ENCODE results near the gene SRP54.

Gene SRP54

DNA sequence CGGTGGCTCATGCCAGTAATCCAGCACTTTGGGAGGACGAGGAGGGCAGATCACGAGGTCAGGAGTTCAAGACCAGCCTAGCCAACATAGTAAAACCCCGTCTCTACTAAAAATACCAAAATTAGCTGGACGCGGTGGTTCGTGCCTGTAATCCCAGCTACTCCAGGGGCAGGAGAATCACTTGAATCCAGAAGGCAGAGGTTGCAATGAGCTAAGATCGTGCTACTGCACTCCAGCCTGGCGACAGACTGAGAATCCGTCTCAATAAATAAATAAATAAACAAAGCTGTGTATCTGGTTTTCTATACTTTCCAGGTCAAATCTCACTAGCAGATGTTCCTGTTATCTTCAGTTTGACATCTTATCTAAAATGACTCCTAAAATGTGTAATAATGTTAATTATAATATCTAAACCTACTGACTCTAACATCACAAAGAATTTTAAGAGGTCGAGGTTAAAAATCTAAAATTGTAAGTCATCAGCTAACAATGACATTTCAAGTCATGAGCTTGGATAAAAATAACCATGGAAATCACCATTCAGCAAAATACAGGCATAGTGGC, 2.4 kb upstream of the SRP54 start:
- H3K4me3 ChIP-seq (ENCODE audit: low read depth, low read length, poor library complexity, severe bottlenecking) = peak overlapping the region; percentile 78
- no peaks in the 10 kb centered on the region for H3K9me2 ChIP-seq (ENCODE audit: low read depth, low read length)
- H3K9me3 ChIP-seq (ENCODE audit: low read length) = no peaks in the 10 kb centered on the region
- peak overlapping the region; percentile 66 for H3K9ac ChIP-seq (ENCODE audit: low read length)
- no peaks in the 10 kb centered on the region for H4K20me1 ChIP-seq (ENCODE audit: insufficient read depth, low read length)
- no peaks in the 10 kb centered on the region; the same call in 1 of the 2 replicates for H3K36me3 ChIP-seq (ENCODE audit: insufficient read depth, low read length)
- no peaks in the 10 kb centered on the region for H3F3A ChIP-seq (ENCODE audit: insufficient read depth, low read length)
- peak overlapping the region; percentile 71 for H3K4me2 ChIP-seq (ENCODE audit: low read length)
- H3K4me1 ChIP-seq (ENCODE audit: insufficient read depth, low read length, severe bottlenecking) = peaks cover 29% of the 10 kb centered on the region
- H3K27ac ChIP-seq (ENCODE audit: low read depth, low read length, poor library complexity, severe bottlenecking) = peak overlapping the region; percentile 90
- no peak overlapping the region for H2AFZ ChIP-seq (ENCODE audit: low read length)
- TF ChIP-seq EZH2 (IDR thresholded peaks at IDR 0.05; ENCODE audit: borderline replicate concordance, low read length) = no peak
- TF ChIP-seq, protein P1, sequence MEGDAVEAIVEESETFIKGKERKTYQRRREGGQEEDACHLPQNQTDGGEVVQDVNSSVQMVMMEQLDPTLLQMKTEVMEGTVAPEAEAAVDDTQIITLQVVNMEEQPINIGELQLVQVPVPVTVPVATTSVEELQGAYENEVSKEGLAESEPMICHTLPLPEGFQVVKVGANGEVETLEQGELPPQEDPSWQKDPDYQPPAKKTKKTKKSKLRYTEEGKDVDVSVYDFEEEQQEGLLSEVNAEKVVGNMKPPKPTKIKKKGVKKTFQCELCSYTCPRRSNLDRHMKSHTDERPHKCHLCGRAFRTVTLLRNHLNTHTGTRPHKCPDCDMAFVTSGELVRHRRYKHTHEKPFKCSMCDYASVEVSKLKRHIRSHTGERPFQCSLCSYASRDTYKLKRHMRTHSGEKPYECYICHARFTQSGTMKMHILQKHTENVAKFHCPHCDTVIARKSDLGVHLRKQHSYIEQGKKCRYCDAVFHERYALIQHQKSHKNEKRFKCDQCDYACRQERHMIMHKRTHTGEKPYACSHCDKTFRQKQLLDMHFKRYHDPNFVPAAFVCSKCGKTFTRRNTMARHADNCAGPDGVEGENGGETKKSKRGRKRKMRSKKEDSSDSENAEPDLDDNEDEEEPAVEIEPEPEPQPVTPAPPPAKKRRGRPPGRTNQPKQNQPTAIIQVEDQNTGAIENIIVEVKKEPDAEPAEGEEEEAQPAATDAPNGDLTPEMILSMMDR (IDR thresholded peaks at IDR 0.05; ENCODE audit: low read length) = no peak
- peaks cover 47% of the 10 kb centered on the region for H3K79me2 ChIP-seq (ENCODE audit: insufficient read depth, low read length)
- H3K27me3 ChIP-seq (ENCODE audit: insufficient read depth, low read length) = no peaks in the 10 kb centered on the region

- Histone ChIP-seq H3K9me2 (ENCODE audit: low read depth, low read length) (no peaks in the 10 kb centered on the region), H3K4me2 (ENCODE audit: low read length) (peak overlapping the region; percentile 71), H3K79me2 (ENCODE audit: insufficient read depth, low read length) (peaks cover 53% of the 10 kb centered on the region), H3K27ac (ENCODE audit: low read depth, low read length, poor library complexity, severe bottlenecking) (peak overlapping the region; percentile 90), H3K9me3 (ENCODE audit: low read length) (no peaks in the 10 kb centered on the region), H3F3A (ENCODE audit: insufficient read depth, low read length) (no peaks in the 10 kb centered on the region), H3K27me3 (ENCODE audit: insufficient read depth, low read length) (no peaks in the 10 kb centered on the region), H3K4me1 (ENCODE audit: insufficient read depth, low read length, severe bottlenecking) (peaks cover 37% of the 10 kb centered on the region), H3K36me3 (ENCODE audit: insufficient read depth, low read length) (no peaks in the 10 kb centered on the region; the same call in 1 of the 2 replicates), H3K9ac (ENCODE audit: low read length) (peak overlapping the region; percentile 66), H3K4me3 (ENCODE audit: low read depth, low read length, poor library complexity, severe bottlenecking) (peak overlapping the region; percentile 78), H4K20me1 (ENCODE audit: insufficient read depth, low read length) (no peaks in the 10 kb centered on the region), H2AFZ (ENCODE audit: low read length) (no peak overlapping the region)
- TF ChIP-seq, protein P1 (IDR thresholded peaks at IDR 0.05; ENCODE audit: low read length) = no peak; the same call in 1 of the 2 replicates
- no peak for TF ChIP-seq EZH2 (IDR thresholded peaks at IDR 0.05; ENCODE audit: borderline replicate concordance, low read length)
These were observed 910 bp upstream of the SRP54 start for GRCh38 chr14:34981743-34982420.

DNA sequence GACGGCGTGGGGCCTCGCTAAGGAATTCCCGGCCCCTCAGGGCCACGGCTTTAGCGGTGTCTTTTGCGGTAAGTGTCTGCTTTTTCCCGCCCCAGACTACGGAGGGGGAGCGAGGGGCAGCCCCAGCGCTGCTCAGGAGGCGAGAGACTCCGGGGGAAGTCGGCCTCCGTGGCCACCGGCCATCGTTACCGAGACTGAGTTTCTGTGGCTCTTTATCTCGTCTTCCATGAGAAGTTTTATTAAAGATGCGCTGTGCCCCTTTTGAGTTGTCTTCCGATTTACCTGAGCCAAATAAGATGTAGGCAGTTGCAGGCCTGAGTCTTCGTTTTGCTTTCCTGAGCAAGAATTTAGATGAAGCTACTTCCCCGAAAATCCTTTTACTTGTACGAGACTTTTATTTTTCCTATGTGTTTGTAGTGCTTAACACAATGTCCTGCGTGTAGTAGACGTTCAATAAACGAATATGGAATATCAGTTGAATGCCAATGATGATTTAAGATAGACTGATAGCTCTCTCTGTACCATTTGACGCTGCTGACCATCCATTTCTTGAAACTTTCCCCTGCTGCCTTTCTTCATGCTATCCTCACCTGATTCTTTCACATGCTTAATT, 462 bp downstream of the SRP54 start:
- Histone ChIP-seq H2AFZ (ENCODE audit: low read length) (no peak overlapping the region), H3K79me2 (ENCODE audit: insufficient read depth, low read length) (peaks cover 63% of the 10 kb centered on the region), H3K9me2 (ENCODE audit: low read depth, low read length) (no peaks in the 10 kb centered on the region), H3K27ac (ENCODE audit: low read depth, low read length, poor library complexity, severe bottlenecking) (peak overlapping the region; percentile 90), H3K27me3 (ENCODE audit: insufficient read depth, low read length) (no peaks in the 10 kb centered on the region), H4K20me1 (ENCODE audit: insufficient read depth, low read length) (no peaks in the 10 kb centered on the region), H3F3A (ENCODE audit: insufficient read depth, low read length) (no peaks in the 10 kb centered on the region), H3K9me3 (ENCODE audit: low read length) (no peaks in the 10 kb centered on the region), H3K36me3 (ENCODE audit: insufficient read depth, low read length) (no peaks in the 10 kb centered on the region; the same call in 1 of the 2 replicates), H3K4me3 (ENCODE audit: low read depth, low read length, poor library complexity, severe bottlenecking) (peak overlapping the region; percentile 78), H3K4me1 (ENCODE audit: insufficient read depth, low read length, severe bottlenecking) (peaks cover 37% of the 10 kb centered on the region), H3K4me2 (ENCODE audit: low read length) (peak overlapping the region; percentile 71), H3K9ac (ENCODE audit: low read length) (peak overlapping the region; percentile 89)
- TF ChIP-seq, protein P1 (IDR thresholded peaks at IDR 0.05; ENCODE audit: low read length) = no peak
- no peak for TF ChIP-seq EZH2 (IDR thresholded peaks at IDR 0.05; ENCODE audit: borderline replicate concordance, low read length)
